ENCODE data around the gene PRKCQ.

Gene PRKCQ

DNA sequence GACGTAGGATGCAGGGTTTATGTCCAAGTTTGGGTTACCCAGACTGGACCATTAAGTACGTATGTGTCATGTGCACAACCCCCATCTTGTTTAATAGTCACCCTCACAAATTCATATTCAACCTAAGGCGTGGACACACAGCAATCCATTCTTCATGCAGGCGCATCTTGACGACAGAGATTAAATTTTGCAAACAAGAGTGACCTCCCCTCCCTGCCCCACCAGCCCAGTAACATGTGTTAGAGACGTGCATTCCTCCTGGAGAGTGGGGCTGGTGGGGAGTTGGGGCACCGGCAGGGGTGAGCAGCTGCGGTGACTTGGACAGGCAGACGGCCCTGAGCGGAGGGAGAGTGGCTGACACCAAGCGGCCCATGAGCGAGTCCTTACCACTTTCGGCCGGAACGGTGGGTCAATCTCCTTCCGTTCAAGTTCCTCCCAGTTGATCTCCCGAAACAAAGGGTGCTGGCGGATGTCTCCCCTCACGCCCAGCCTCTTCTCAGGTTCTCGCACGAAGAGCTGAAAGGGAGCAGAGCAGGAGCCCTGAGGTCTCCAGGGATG lies 149.6 kb downstream of the PRKCQ start:
- TF ChIP-seq, protein P1, sequence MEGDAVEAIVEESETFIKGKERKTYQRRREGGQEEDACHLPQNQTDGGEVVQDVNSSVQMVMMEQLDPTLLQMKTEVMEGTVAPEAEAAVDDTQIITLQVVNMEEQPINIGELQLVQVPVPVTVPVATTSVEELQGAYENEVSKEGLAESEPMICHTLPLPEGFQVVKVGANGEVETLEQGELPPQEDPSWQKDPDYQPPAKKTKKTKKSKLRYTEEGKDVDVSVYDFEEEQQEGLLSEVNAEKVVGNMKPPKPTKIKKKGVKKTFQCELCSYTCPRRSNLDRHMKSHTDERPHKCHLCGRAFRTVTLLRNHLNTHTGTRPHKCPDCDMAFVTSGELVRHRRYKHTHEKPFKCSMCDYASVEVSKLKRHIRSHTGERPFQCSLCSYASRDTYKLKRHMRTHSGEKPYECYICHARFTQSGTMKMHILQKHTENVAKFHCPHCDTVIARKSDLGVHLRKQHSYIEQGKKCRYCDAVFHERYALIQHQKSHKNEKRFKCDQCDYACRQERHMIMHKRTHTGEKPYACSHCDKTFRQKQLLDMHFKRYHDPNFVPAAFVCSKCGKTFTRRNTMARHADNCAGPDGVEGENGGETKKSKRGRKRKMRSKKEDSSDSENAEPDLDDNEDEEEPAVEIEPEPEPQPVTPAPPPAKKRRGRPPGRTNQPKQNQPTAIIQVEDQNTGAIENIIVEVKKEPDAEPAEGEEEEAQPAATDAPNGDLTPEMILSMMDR (IDR thresholded peaks at IDR 0.05; ENCODE audit: insufficient read depth, low read length, poor library complexity, severe bottlenecking), result no peak
- TF ChIP-seq EZH2phosphoT487 (conservative IDR thresholded peaks at IDR 0.05; ENCODE audit: low read length), result no peak

DNA sequence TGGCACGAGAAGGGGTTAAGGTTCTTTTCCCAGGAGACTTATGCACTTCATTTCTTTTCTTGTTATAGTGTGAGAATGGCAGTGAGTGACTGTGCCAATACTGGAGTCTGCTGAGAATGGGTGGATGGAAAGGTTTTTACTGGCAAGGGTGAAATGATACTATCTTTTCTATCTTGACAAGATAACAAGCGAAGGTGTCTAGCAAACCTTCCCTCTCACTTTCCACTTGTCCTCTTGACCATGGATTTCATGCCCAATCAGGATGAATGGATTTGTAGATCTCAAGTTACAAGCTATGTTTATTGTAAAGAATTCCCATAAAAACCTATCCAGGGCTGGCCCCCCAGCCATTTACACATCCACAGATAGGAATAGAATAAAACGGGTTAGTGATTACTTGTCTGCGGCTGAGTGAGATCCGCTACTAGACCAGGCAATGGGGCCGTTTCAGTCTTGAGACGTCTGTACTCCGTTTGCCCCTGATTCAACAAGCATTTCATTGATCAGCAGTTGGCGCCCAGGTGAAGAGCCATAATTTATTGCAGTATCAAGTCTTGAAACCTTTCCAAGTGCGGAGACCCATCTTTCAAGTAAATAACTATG lies 152.6 kb downstream of the PRKCQ start:
- H3K9me2 ChIP-seq (replicated peaks; ENCODE audit: insufficient read depth, low read length), result no peaks in the 10 kb centered on the region
- no peaks in the 10 kb centered on the region for H4K20me1 ChIP-seq (ENCODE audit: low read depth, low read length)
- H3K4me3 ChIP-seq (ENCODE audit: insufficient read depth, low read length, poor library complexity, severe bottlenecking), result no peak overlapping the region
- H3K4me2 ChIP-seq (ENCODE audit: low read depth, low read length, poor library complexity, severe bottlenecking), result no peak overlapping the region
- no peaks in the 10 kb centered on the region for H3K9me3 ChIP-seq (ENCODE audit: insufficient read depth, low read length)
- no peaks in the 10 kb centered on the region; the same call in 1 of the 2 replicates for H3K27me3 ChIP-seq (ENCODE audit: low read length)
- no peak for TF ChIP-seq EZH2phosphoT487 (conservative IDR thresholded peaks at IDR 0.05; ENCODE audit: low read length)
- TF ChIP-seq, protein P1 (IDR thresholded peaks at IDR 0.05; ENCODE audit: insufficient read depth, low read length, poor library complexity, severe bottlenecking), result no peak
- no peaks in the 10 kb centered on the region for H3K79me2 ChIP-seq (ENCODE audit: insufficient read depth, low read length)
- H3K36me3 ChIP-seq (ENCODE audit: low read length), result no peaks in the 10 kb centered on the region
- no peak overlapping the region for H3K9ac ChIP-seq (ENCODE audit: low read length)
- no peak overlapping the region for H3K27ac ChIP-seq (ENCODE audit: low read depth, low read length)
- H2AFZ ChIP-seq (ENCODE audit: low read depth, low read length, severe bottlenecking), result no peak overlapping the region
- no peaks in the 10 kb centered on the region for H3F3A ChIP-seq (ENCODE audit: insufficient read depth)

More for the DNA sequence above, 149.6 kb downstream of the PRKCQ start:
- Histone ChIP-seq H3K27ac (ENCODE audit: low read depth, low read length) (no peak overlapping the region), H3K9me2 (replicated peaks; ENCODE audit: insufficient read depth, low read length) (no peaks in the 10 kb centered on the region), H2AFZ (ENCODE audit: low read depth, low read length, severe bottlenecking) (no peak overlapping the region), H3K9ac (ENCODE audit: low read length) (no peak overlapping the region), H3K4me3 (ENCODE audit: insufficient read depth, low read length, poor library complexity, severe bottlenecking) (no peak overlapping the region), H3K79me2 (ENCODE audit: insufficient read depth, low read length) (no peaks in the 10 kb centered on the region), H3K27me3 (ENCODE audit: low read length) (no peaks in the 10 kb centered on the region), H3K9me3 (ENCODE audit: insufficient read depth, low read length) (no peaks in the 10 kb centered on the region), H4K20me1 (ENCODE audit: low read depth, low read length) (no peaks in the 10 kb centered on the region), H3K4me2 (ENCODE audit: low read depth, low read length, poor library complexity, severe bottlenecking) (no peak overlapping the region), H3K36me3 (ENCODE audit: low read length) (no peaks in the 10 kb centered on the region), H3F3A (ENCODE audit: insufficient read depth) (no peaks in the 10 kb centered on the region)

DNA sequence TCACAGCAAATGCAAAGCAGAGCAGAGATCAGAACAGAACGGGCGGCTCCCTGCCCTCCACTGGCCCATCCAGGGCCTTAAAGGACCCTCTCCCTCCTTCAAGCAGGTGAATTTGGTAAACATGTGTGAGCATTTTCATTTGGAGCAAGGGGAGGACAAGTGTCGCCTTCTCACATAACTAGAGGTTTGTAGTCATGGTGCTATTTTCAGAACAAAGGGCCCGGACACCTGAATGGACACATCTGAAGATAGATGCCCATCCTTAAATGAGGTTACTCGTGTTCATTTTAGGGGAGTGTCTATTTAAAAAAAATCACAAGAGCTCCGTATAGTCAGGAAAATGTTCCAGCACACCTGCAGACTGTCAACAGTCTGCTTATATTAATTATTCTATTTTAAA lies 153.8 kb downstream of the PRKCQ start:
- no peak overlapping the region for H3K9ac ChIP-seq (ENCODE audit: low read length)
- H3K27me3 ChIP-seq (ENCODE audit: low read length), result no peaks in the 10 kb centered on the region; the same call in 1 of the 2 replicates
- H2AFZ ChIP-seq (ENCODE audit: low read depth, low read length, severe bottlenecking), result no peak overlapping the region
- H3K9me3 ChIP-seq (ENCODE audit: insufficient read depth, low read length), result no peaks in the 10 kb centered on the region
- no peaks in the 10 kb centered on the region for H3K9me2 ChIP-seq (replicated peaks; ENCODE audit: insufficient read depth, low read length)
- H3K36me3 ChIP-seq (ENCODE audit: low read length), result no peaks in the 10 kb centered on the region
- H3K27ac ChIP-seq (ENCODE audit: low read depth, low read length), result no peak overlapping the region
- no peak overlapping the region for H3K4me3 ChIP-seq (ENCODE audit: insufficient read depth, low read length, poor library complexity, severe bottlenecking)
- H3F3A ChIP-seq (ENCODE audit: insufficient read depth), result no peaks in the 10 kb centered on the region
- no peaks in the 10 kb centered on the region for H4K20me1 ChIP-seq (ENCODE audit: low read depth, low read length)
- TF ChIP-seq, protein P1 (IDR thresholded peaks at IDR 0.05; ENCODE audit: insufficient read depth, low read length, poor library complexity, severe bottlenecking), result no peak
- no peak for TF ChIP-seq EZH2phosphoT487 (conservative IDR thresholded peaks at IDR 0.05; ENCODE audit: low read length)
- no peak overlapping the region for H3K4me2 ChIP-seq (ENCODE audit: low read depth, low read length, poor library complexity, severe bottlenecking)
- no peaks in the 10 kb centered on the region for H3K79me2 ChIP-seq (ENCODE audit: insufficient read depth, low read length)
